ENCODE results near the gene SEMA7A.
"Not testable (repeated sequence)": the region's sequence is repeated elsewhere in the genome, so short reads cannot be mapped to it uniquely, and the experiment has no call there.

SEMA7A gene

DNA sequence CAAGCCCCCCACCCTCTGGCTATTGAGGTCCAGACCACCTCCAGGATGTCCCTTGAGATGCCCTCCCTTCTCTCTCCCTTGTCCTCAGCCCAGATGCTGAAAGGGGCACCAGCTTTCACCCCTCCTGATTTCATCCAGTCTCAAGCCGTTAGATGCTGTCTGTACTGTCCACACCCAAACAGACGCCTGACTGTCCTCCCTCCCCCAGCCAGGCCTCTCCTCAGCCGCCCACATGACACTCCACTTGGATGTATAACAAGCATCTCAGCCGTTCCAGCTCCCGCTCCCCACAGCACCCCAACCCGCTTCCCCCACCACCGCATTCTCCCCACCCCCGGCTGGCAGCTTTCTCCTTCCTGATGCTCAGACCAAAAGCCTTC, 41.3 kb downstream of the SEMA7A start:
- Histone ChIP-seq H3K27me3 (ENCODE audit: low read length) (no peaks in the 10 kb centered on the region), H3K4me3 (ENCODE audit: insufficient read depth, low read length, poor library complexity, severe bottlenecking) (no peak overlapping the region), H2AFZ (ENCODE audit: low read depth, low read length, severe bottlenecking) (no peak overlapping the region), H3K9me2 (replicated peaks; ENCODE audit: insufficient read depth, low read length) (no peaks in the 10 kb centered on the region), H3F3A (ENCODE audit: insufficient read depth) (no peaks in the 10 kb centered on the region), H3K79me2 (ENCODE audit: insufficient read depth, low read length) (no peaks in the 10 kb centered on the region), H3K9ac (ENCODE audit: low read length) (no peak overlapping the region), H4K20me1 (ENCODE audit: low read depth, low read length) (no peaks in the 10 kb centered on the region), H3K4me2 (ENCODE audit: low read depth, low read length, poor library complexity, severe bottlenecking) (no peak overlapping the region), H3K27ac (ENCODE audit: low read depth, low read length) (no peak overlapping the region), H3K36me3 (ENCODE audit: low read length) (no peaks in the 10 kb centered on the region), H3K9me3 (ENCODE audit: insufficient read depth, low read length) (no peaks in the 10 kb centered on the region)
- TF ChIP-seq EZH2phosphoT487 (conservative IDR thresholded peaks at IDR 0.05; ENCODE audit: low read length) (no peak), CTCF (IDR thresholded peaks at IDR 0.05; ENCODE audit: insufficient read depth, low read length, poor library complexity, severe bottlenecking) (no peak)

- Histone ChIP-seq H3K36me3 (ENCODE audit: low read length) (no peaks in the 10 kb centered on the region), H3K4me2 (ENCODE audit: low read depth, low read length, poor library complexity, severe bottlenecking) (no peak overlapping the region), H3K79me2 (ENCODE audit: insufficient read depth, low read length) (no peaks in the 10 kb centered on the region)
These were observed 41.9 kb downstream of the SEMA7A start for GRCh38 chr15:74391582-74392450.

GRCh38 chr15:74390647-74391288, 43.0 kb downstream of the SEMA7A start:
- H3K27ac ChIP-seq (ENCODE audit: low read depth, low read length), result no peak overlapping the region
- no peaks in the 10 kb centered on the region for H3K36me3 ChIP-seq (ENCODE audit: low read length)
- no peaks in the 10 kb centered on the region for H3K27me3 ChIP-seq (ENCODE audit: low read length)
- no peak overlapping the region for H2AFZ ChIP-seq (ENCODE audit: low read depth, low read length, severe bottlenecking)
- no peaks in the 10 kb centered on the region for H3F3A ChIP-seq (ENCODE audit: insufficient read depth)
- no peak overlapping the region for H3K9ac ChIP-seq (ENCODE audit: low read length)
- TF ChIP-seq CTCF (IDR thresholded peaks at IDR 0.05; ENCODE audit: insufficient read depth, low read length, poor library complexity, severe bottlenecking) (no peak), EZH2phosphoT487 (conservative IDR thresholded peaks at IDR 0.05; ENCODE audit: low read length) (no peak)
- no peaks in the 10 kb centered on the region for H3K9me3 ChIP-seq (ENCODE audit: insufficient read depth, low read length)
- H4K20me1 ChIP-seq (ENCODE audit: low read depth, low read length), result no peaks in the 10 kb centered on the region
- no peak overlapping the region for H3K4me3 ChIP-seq (ENCODE audit: insufficient read depth, low read length, poor library complexity, severe bottlenecking)
- H3K9me2 ChIP-seq (replicated peaks; ENCODE audit: insufficient read depth, low read length), result no peaks in the 10 kb centered on the region
- H3K4me2 ChIP-seq (ENCODE audit: low read depth, low read length, poor library complexity, severe bottlenecking), result no peak overlapping the region
- no peaks in the 10 kb centered on the region for H3K79me2 ChIP-seq (ENCODE audit: insufficient read depth, low read length)

More at GRCh38 chr15:74391582-74392450, 41.9 kb downstream of the SEMA7A start:
- no peaks in the 10 kb centered on the region for H3K9me2 ChIP-seq (replicated peaks; ENCODE audit: insufficient read depth, low read length)
- H2AFZ ChIP-seq (ENCODE audit: low read depth, low read length, severe bottlenecking), result no peak overlapping the region
- no peak overlapping the region for H3K27ac ChIP-seq (ENCODE audit: low read depth, low read length)
- no peak overlapping the region for H3K4me3 ChIP-seq (ENCODE audit: insufficient read depth, low read length, poor library complexity, severe bottlenecking)
- no peaks in the 10 kb centered on the region for H4K20me1 ChIP-seq (ENCODE audit: low read depth, low read length)
- H3F3A ChIP-seq (ENCODE audit: insufficient read depth), result no peaks in the 10 kb centered on the region
- no peak overlapping the region for H3K9ac ChIP-seq (ENCODE audit: low read length)
- H3K9me3 ChIP-seq (ENCODE audit: insufficient read depth, low read length), result no peaks in the 10 kb centered on the region
- no peak for TF ChIP-seq CTCF (IDR thresholded peaks at IDR 0.05; ENCODE audit: insufficient read depth, low read length, poor library complexity, severe bottlenecking)
- no peak for TF ChIP-seq EZH2phosphoT487 (conservative IDR thresholded peaks at IDR 0.05; ENCODE audit: low read length)
- no peaks in the 10 kb centered on the region for H3K27me3 ChIP-seq (ENCODE audit: low read length)

- H3K9ac ChIP-seq (ENCODE audit: low read length); H3K9me2 ChIP-seq (replicated peaks; ENCODE audit: insufficient read depth, low read length); H3K36me3 ChIP-seq (ENCODE audit: low read length); H3K4me3 ChIP-seq (ENCODE audit: insufficient read depth, low read length, poor library complexity, severe bottlenecking); H3K27ac ChIP-seq (ENCODE audit: low read depth, low read length); H3K27me3 ChIP-seq (ENCODE audit: low read length); H4K20me1 ChIP-seq (ENCODE audit: low read depth, low read length); H3F3A ChIP-seq (ENCODE audit: insufficient read depth); H3K79me2 ChIP-seq (ENCODE audit: insufficient read depth, low read length); H3K4me2 ChIP-seq (ENCODE audit: low read depth, low read length, poor library complexity, severe bottlenecking); H2AFZ ChIP-seq (ENCODE audit: low read depth, low read length, severe bottlenecking); H3K9me3 ChIP-seq (ENCODE audit: insufficient read depth, low read length): not testable (repeated sequence)
These were observed 43.6 kb downstream of the SEMA7A start for GRCh38 chr15:74390049-74390646.
